ENCODE data around the gene RNU5B-1. TPM values are rescaled to one million over a fixed set of nuclear protein-coding genes. Genes with fewer than 3 reads are reported as not detected.

The RNU5B-1 gene
- total and polyA plus RNA-seq, 9 of the 15 experiments (the other 6 are each of a cell fraction or from before 2014, with no cell fraction given) = 14.2 TPM; not detected in 8

DNA sequence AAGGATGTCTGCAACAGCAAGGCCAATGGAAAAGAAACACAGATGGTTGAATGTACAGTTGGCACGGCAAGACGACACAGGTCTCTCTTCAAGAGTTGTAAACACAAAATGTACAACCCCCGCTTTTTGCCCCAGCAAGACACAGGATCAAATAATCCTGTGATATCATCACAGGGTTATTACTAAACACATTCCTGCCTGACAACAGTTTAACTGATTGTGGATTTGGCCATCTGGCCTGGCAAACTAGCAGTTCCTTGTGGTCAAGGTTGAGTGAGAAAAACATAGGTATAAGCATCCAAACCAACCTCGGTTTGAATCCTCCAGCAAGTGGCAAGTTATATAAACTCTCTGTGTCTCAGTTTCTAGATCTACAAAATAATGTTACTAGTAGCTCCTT, 41.2 kb upstream of the RNU5B-1 start:
- POLR2A ChIA-PET = interaction anchor here (0.8 to 2.1 kb wide), 2 partner anchors 11 kb away, joined by 4 read pairs; no protein-coding TSS in a partner anchor
- H3K36me3 ChIP-seq (ENCODE audit: control insufficient read depth, insufficient read depth, low read length) = peaks cover 17% of the 10 kb centered on the region; the same call in 2 of the 3 replicates

DNA sequence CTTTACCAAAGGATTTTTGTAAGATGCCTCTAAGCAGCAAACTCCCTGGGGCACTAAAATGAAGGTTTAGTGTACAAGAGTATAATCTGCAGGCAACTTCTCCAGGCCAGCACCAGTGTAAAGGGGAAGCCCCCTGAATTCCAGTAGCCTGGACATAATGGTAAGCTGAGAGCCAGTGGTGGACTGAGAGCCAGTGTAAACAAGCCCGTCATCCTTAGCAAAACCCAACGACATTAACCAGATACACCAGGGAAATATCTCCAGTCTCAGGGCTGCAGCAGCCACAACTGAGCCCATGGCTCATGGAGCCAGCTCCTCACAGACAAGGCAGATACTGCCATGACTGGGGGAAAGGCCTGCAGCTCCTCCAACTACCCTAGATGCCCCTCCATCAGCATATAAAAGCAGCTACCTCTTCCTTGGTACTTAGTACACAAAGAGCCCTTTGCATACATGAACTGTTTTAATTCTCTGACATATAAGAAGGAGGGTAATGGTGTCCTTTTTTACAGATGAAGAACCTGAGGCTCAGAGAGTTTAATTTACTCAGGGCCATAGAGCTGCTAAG, 39.5 kb upstream of the RNU5B-1 start:
- ChIA-PET POLR2A (interaction anchor here (1.1 to 2.1 kb wide), 3 partner anchors 16 to 40 kb away, joined by 3 to 12 read pairs (median 3); partner anchors contain the start of gene RNU5B-1), CTCF (ENCODE audit: low intra/inter-chr PET ratio) (no interaction called here)
- Histone ChIP-seq H4K20me1 (replicated peaks; ENCODE audit: control insufficient read depth, insufficient read depth, low read length) (no peaks in the 10 kb centered on the region), H3K4me2 (ENCODE audit: insufficient read depth, low read length) (no peak overlapping the region), H2AFZ (ENCODE audit: low read depth, low read length) (no peak overlapping the region), H3K9me1 (ENCODE audit: control insufficient read depth, insufficient read depth, low read length) (no peaks in the 10 kb centered on the region), H3K27ac (ENCODE audit: extremely low read depth, low read depth, low read length) (no peak overlapping the region), H3K79me2 (ENCODE audit: control insufficient read depth, insufficient read depth, low read length) (no peaks in the 10 kb centered on the region), H3K36me3 (ENCODE audit: control insufficient read depth, insufficient read depth, low read length) (peaks cover 14% of the 10 kb centered on the region; the same call in 2 of the 3 replicates), H3K27me3 (ENCODE audit: control insufficient read depth in 2 of 2, insufficient read depth in 2 of 2, low read length in 2 of 2) (no peaks in the 10 kb centered on the region), H3K9me3 (replicated peaks; ENCODE audit: control insufficient read depth, insufficient read depth, low read depth, low read length) (no peaks in the 10 kb centered on the region), H3K4me3 (no peak overlapping the region), H3K4me1 (replicated peaks in 1 of 2; ENCODE audit: control insufficient read depth in 2 of 2, insufficient read depth in 2 of 2, low read length in 2 of 2) (no peaks in the 10 kb centered on the region; a peak in 1 of 5 replicates), H3K9ac (ENCODE audit: insufficient read depth in 1 of 2, low read depth in 2 of 2, low read length in 2 of 2) (no peak overlapping the region)
- BruUV-seq (replicated peaks) = no TSS peak
- intact Hi-C loops (cut with micrococcal nuclease) = no loop called here
- ATAC-seq (no peak), FAIRE-seq (no peak), DNase-seq (ENCODE audit: extremely low read depth in 1 of 4, low spot score in 3 of 4) (no peak)
- in situ Hi-C loops (cut with MboI) = no loop called here
- 25% methylated on average over 2 of the region's 2 CpGs for WGBS (ENCODE audit: insufficient coverage, low coverage, missing lambda C conversion rate)
- TF ChIP-seq, protein P1, sequence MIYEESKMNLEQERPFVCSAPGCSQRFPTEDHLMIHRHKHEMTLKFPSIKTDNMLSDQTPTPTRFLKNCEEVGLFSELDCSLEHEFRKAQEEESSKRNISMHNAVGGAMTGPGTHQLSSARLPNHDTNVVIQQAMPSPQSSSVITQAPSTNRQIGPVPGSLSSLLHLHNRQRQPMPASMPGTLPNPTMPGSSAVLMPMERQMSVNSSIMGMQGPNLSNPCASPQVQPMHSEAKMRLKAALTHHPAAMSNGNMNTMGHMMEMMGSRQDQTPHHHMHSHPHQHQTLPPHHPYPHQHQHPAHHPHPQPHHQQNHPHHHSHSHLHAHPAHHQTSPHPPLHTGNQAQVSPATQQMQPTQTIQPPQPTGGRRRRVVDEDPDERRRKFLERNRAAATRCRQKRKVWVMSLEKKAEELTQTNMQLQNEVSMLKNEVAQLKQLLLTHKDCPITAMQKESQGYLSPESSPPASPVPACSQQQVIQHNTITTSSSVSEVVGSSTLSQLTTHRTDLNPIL (CRISPR knock-in tag; IDR thresholded peaks at IDR 0.05) = no peak
- TF ChIP-seq CCAR2 (IDR thresholded peaks at IDR 0.05; ENCODE audit: low read depth, low read length) = no peak
- TF ChIP-seq ZNF24 (IDR thresholded peaks at IDR 0.05) = no peak
- no peak for TF ChIP-seq MCM5 (IDR thresholded peaks at IDR 0.05; ENCODE audit: low read depth)
- TF ChIP-seq, protein P2, sequence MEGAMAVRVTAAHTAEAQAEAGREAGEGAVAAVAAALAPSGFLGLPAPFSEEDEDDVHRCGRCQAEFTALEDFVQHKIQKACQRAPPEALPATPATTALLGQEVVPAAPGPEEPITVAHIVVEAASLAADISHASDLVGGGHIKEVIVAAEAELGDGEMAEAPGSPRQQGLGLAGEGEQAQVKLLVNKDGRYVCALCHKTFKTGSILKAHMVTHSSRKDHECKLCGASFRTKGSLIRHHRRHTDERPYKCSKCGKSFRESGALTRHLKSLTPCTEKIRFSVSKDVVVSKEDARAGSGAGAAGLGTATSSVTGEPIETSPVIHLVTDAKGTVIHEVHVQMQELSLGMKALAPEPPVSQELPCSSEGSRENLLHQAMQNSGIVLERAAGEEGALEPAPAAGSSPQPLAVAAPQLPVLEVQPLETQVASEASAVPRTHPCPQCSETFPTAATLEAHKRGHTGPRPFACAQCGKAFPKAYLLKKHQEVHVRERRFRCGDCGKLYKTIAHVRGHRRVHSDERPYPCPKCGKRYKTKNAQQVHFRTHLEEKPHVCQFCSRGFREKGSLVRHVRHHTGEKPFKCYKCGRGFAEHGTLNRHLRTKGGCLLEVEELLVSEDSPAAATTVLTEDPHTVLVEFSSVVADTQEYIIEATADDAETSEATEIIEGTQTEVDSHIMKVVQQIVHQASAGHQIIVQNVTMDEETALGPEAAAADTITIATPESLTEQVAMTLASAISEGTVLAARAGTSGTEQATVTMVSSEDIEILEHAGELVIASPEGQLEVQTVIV (CRISPR knock-in tag; IDR thresholded peaks at IDR 0.05; ENCODE audit: borderline replicate concordance) = no peak
- no peak for TF ChIP-seq CHCHD3 (CRISPR knock-in tag; IDR thresholded peaks at IDR 0.05)
- TF ChIP-seq RBM34 (IDR thresholded peaks at IDR 0.05; ENCODE audit: borderline replicate concordance, insufficient read depth, low read length) = no peak
- TF ChIP-seq ATF1 (CRISPR knock-in tag; IDR thresholded peaks at IDR 0.05) = no peak
- no peak for TF ChIP-seq ATF1 (tag; IDR thresholded peaks at IDR 0.05)
- TF ChIP-seq WHSC1 (IDR thresholded peaks at IDR 0.05; ENCODE audit: low read length) = no peak
- no peak for TF ChIP-seq ZBTB8A (IDR thresholded peaks at IDR 0.05; ENCODE audit: partially characterized antibody)
- TF ChIP-seq MXI1 (IDR thresholded peaks at IDR 0.05; ENCODE audit: low read depth, low read length) = no peak
- TF ChIP-seq SRF (CRISPR knock-in tag; IDR thresholded peaks at IDR 0.05) = no peak

More for the DNA sequence above, 41.2 kb upstream of the RNU5B-1 start:
- Histone ChIP-seq H3K27ac (ENCODE audit: extremely low read depth, low read depth, low read length) (no peak overlapping the region), H4K20me1 (replicated peaks; ENCODE audit: control insufficient read depth, insufficient read depth, low read length) (no peaks in the 10 kb centered on the region), H3K4me3 (no peak overlapping the region), H3K9me3 (replicated peaks; ENCODE audit: control insufficient read depth, insufficient read depth, low read depth, low read length) (no peaks in the 10 kb centered on the region), H2AFZ (ENCODE audit: low read depth, low read length) (no peak overlapping the region), H3K4me1 (replicated peaks in 1 of 2; ENCODE audit: control insufficient read depth in 2 of 2, insufficient read depth in 2 of 2, low read length in 2 of 2) (no peaks in the 10 kb centered on the region; a peak in 2 of 5 replicates), H3K79me2 (ENCODE audit: control insufficient read depth, insufficient read depth, low read length) (no peaks in the 10 kb centered on the region), H3K9me1 (ENCODE audit: control insufficient read depth, insufficient read depth, low read length) (no peaks in the 10 kb centered on the region), H3K4me2 (ENCODE audit: insufficient read depth, low read length) (no peak overlapping the region), H3K9ac (ENCODE audit: insufficient read depth in 1 of 2, low read depth in 2 of 2, low read length in 2 of 2) (no peak overlapping the region), H3K27me3 (ENCODE audit: control insufficient read depth in 2 of 2, insufficient read depth in 2 of 2, low read length in 2 of 2) (no peaks in the 10 kb centered on the region)
- intact Hi-C loops (cut with micrococcal nuclease) = no loop called here
- in situ Hi-C loops (cut with MboI) = no loop called here
- WGBS (ENCODE audit: insufficient coverage, low coverage, missing lambda C conversion rate) = 76% methylated on average over 4 of the region's 4 CpGs
- TF ChIP-seq SRSF9 (IDR thresholded peaks at IDR 0.05; ENCODE audit: borderline replicate concordance, low read depth, low read length) (no peak), GATAD2A (IDR thresholded peaks at IDR 0.05) (no peak)
- no TSS peak for BruUV-seq (replicated peaks)
- FAIRE-seq (no peak), DNase-seq (ENCODE audit: extremely low read depth in 1 of 4, low spot score in 3 of 4) (no peak), ATAC-seq (no peak)
- CTCF ChIA-PET (ENCODE audit: low intra/inter-chr PET ratio) = no interaction called here

Measured in K562 (cell line).